Endothelial cell of umbilical vein (primary cell): ENCODE measurements around the gene DEF6.

Experiments
- CTCF ChIP-seq, 2 donors: IDR thresholded peaks; 1 replicate in 1 of 2; 2 replicates in 1 of 2; pipeline ENCODE4 v1.5.1; 2011; ENCODE audit warnings: low read length in 2 of 2, mild to moderate bottlenecking in 2 of 2, moderate library complexity in 2 of 2, control low read depth in 1 of 2, inconsistent platforms in 1 of 2, low read depth in 1 of 2; ENCODE audit not compliant: insufficient read depth in 1 of 2; ENCODE audit errors: extremely low read depth in 1 of 2
- EZH2 ChIP-seq: IDR thresholded peaks from 2 replicates; pipeline ENCODE4 v1.6.1; 2012; ENCODE audit warnings: borderline replicate concordance, low read depth, mild to moderate bottlenecking, moderate library complexity, low read length, inconsistent platforms; ENCODE audit not compliant: severe bottlenecking
- FOS ChIP-seq: IDR thresholded peaks from 2 replicates; pipeline ENCODE4 v1.6.1; 2011; ENCODE audit warnings: mild to moderate bottlenecking, low read length, moderate library complexity, borderline replicate concordance; ENCODE audit not compliant: insufficient read depth
- GATA2 ChIP-seq: IDR thresholded peaks from 2 replicates; pipeline ENCODE4 v1.7.0; 2011; ENCODE audit warnings: low read depth, mild to moderate bottlenecking, moderate library complexity, mixed read lengths, low read length; ENCODE audit not compliant: insufficient read length, insufficient read depth
- JUN ChIP-seq: IDR thresholded peaks from 2 replicates; pipeline ENCODE4 v1.6.1; 2011; ENCODE audit warnings: borderline replicate concordance, low read depth; ENCODE audit not compliant: insufficient read length, insufficient read depth
- MYC ChIP-seq: IDR thresholded peaks from one replicate; pipeline ENCODE4 v1.6.1; 2011; ENCODE audit warnings: mild to moderate bottlenecking, low read depth, low read length
- POLR2A ChIP-seq: IDR thresholded peaks from 2 replicates; pipeline ENCODE4 v1.6.1; 2012; ENCODE audit warnings: low read depth, mild to moderate bottlenecking, control low read depth, low read length
- POLR2AphosphoS5 ChIP-seq: IDR thresholded peaks from 2 replicates; pipeline ENCODE4 v1.6.1; 2012; ENCODE audit warnings: low read depth, mild to moderate bottlenecking, control low read depth, low read length, moderate library complexity; ENCODE audit not compliant: insufficient read depth
- TF ChIP-seq, protein P1 (sequence below): IDR thresholded peaks from 2 replicates; pipeline ENCODE4 v1.6.1; 2011; ENCODE audit not compliant: insufficient read depth, insufficient read length

DNA sequence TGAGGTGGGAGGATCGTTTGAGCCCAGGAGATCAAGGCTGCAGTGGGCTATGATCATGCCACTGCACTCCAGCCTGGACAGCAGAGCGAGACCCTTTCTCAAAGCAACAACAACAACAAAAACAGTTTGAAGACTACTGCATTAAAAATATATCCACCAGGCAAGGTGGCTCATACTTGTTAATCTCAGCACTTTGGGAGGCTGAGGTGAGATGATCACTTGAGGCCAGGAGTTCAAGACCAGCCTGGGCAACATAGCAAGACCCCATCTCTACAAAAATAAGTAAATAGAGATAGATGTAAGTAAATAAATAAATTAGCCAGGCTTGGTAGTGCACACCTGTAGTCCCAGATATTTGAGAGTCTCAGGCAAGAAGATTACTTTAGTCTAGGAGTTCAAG lies 25.6 kb upstream of the DEF6 start:
- TF ChIP-seq POLR2A (no peak), CTCF (IDR thresholded peaks at IDR 0.05; ENCODE audit: extremely low read depth in 1 of 2, insufficient read depth in 1 of 2, low read depth in 1 of 2, low read length in 2 of 2) (no peak), POLR2AphosphoS5 (no peak), EZH2 (no peak), MYC (no peak), GATA2 (no peak), FOS (no peak), JUN (no peak)
- TF ChIP-seq, protein P1, sequence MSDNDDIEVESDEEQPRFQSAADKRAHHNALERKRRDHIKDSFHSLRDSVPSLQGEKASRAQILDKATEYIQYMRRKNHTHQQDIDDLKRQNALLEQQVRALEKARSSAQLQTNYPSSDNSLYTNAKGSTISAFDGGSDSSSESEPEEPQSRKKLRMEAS: no peak
